ENCODE results near the gene ZNF469. TPM values are rescaled to one million over a fixed set of nuclear protein-coding genes. Genes with fewer than 3 reads are reported as not detected.

The ZNF469 gene
- total RNA-seq, 1 donor from 2014 or later: 60.5 TPM

DNA sequence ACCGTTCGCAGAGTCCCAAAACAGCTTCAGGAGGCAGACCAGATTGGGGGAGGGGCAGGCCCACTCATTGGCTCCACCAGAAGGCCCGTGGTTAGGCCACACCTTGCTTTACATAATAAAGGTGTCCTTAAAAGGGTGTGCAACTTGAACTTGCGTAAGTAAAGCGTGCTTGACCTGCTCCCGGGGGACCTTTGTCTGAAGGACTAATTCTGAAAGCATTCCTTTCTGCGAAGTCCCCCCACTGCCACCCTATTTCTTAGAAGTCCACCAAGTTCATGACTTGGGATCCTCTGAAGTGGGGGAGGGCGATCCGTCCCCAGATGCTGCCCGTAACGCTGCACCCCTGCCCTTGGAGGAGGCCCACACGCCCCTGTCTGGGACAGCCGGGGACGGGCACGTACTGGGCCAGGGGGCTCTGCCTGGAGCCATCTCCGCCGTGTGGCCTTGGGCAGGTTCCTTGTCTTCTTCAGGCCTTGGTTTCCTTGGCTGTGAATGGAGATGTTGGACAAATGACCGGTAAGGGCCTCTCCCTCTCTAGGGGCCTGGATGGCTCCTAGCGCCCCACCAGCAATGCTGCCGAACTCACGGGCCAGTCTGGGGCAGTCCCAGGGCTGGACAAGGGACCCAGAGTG is 823 bp upstream of the ZNF469 start:
- TF ChIP-seq, protein P1, sequence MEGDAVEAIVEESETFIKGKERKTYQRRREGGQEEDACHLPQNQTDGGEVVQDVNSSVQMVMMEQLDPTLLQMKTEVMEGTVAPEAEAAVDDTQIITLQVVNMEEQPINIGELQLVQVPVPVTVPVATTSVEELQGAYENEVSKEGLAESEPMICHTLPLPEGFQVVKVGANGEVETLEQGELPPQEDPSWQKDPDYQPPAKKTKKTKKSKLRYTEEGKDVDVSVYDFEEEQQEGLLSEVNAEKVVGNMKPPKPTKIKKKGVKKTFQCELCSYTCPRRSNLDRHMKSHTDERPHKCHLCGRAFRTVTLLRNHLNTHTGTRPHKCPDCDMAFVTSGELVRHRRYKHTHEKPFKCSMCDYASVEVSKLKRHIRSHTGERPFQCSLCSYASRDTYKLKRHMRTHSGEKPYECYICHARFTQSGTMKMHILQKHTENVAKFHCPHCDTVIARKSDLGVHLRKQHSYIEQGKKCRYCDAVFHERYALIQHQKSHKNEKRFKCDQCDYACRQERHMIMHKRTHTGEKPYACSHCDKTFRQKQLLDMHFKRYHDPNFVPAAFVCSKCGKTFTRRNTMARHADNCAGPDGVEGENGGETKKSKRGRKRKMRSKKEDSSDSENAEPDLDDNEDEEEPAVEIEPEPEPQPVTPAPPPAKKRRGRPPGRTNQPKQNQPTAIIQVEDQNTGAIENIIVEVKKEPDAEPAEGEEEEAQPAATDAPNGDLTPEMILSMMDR (IDR thresholded peaks at IDR 0.05): no peak
- H3K27ac Mint-ChIP-seq (ENCODE audit: unreplicated experiment): no peak overlapping the region
- no peaks in the 10 kb centered on the region for H3K27me3 Mint-ChIP-seq (ENCODE audit: low read depth)
- no peaks in the 10 kb centered on the region for H3K9me3 Mint-ChIP-seq (ENCODE audit: low read depth)
- H3K36me3 Mint-ChIP-seq (ENCODE audit: low read depth): peaks cover 3% of the 10 kb centered on the region
- H3K4me3 Mint-ChIP-seq (ENCODE audit: unreplicated experiment): peak overlapping the region; percentile 80
- H3K4me1 Mint-ChIP-seq (ENCODE audit: low read depth): peaks cover 43% of the 10 kb centered on the region
- peak; percentile 81 for DNase-seq (ENCODE audit: low spot score)

DNA sequence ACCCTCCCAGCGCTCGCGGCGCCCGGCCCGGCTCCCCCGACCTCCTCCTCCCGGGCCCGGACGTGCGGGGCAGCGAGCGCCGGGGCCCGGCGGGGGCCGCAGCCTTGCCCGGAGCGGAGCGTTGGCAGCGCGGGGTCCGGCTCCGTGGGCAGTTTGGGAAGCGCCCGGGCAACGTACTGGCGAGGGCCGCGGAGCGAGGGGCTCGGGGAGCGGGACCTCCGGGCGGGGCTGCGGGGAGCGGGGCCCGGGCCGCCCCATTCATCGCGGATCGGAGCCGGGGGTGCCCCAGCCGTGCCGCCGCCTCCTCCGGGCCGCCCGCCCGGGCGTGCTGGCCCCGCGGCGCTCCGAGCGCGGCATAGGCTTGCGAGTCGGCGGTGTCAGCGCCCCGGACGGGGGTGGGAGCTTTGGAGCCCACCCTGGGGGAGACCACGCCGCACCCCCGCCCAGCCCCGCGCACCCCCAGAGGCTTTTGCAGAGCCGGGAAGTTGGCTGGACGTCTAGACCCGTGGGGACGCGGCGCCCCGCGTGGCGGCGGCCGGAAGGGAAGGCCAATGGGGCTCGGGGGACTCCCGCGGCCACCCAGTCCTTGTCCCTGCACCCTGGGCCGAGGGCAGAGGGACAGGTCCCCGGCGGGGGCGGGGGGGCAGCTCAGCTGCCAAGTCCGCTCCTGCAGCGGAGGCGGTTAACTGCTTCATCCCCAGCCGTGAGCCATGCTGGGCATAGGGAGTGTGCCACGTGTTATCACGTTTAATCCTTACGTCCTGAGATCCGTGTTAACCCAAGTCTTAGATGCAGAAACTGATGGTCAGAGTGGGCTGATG is 852 bp downstream of the ZNF469 start:
- Mint-ChIP-seq H3K4me1 (ENCODE audit: low read depth) (peaks cover 50% of the 10 kb centered on the region), H3K36me3 (ENCODE audit: low read depth) (peaks cover 3% of the 10 kb centered on the region), H3K4me3 (ENCODE audit: unreplicated experiment) (peak overlapping the region; percentile 79), H3K9me3 (ENCODE audit: low read depth) (no peaks in the 10 kb centered on the region), H3K27ac (ENCODE audit: unreplicated experiment) (peak overlapping the region; percentile 90), H3K27me3 (ENCODE audit: low read depth) (no peaks in the 10 kb centered on the region)
- TF ChIP-seq, protein P1 (IDR thresholded peaks at IDR 0.05): peak; percentile 83
- DNase-seq (ENCODE audit: low spot score): peak; percentile 90

DNA sequence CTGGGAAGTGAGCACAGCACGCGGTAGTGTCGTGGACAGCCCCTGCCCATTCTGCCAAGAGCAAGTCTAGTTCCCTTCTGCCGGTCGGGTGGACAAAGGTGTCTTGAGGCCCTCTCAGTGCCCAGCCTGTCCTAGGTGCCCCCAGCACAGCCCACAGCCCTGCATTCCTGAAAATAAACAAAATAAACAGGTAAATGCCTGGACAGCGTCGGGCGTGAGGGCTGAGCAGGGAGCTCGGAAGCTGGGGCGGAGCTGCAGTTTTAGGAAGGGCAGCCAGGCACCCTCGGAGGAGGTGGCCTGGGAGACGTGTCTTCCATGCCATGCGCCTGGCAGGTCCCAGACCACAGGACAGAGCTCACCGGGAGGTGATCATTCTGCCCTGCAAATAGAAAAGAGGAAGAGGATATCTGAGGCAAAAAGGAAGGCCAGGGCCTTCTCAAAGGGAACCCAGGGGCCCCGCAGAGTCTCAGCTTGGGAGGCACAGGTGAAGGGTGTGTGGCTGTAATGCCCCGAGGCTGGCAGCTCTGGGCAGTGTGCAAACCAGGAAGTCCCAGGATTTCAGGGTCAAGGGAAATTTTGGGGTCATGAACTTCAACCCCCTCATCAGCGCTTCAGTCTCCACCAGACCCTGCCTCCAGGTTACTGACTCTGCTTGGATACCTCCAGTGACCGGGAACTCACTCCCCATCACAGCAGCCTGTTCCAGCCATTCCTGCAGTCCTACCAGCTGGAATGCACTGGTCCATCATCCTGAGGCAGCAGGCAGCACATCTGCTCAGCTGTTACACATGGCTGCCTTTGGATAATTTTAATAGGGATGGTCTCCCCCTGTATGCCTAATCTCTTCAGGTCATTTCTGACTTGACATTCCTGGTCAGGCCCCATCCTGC is 1.7 kb downstream of the ZNF469 start:
- H3K36me3 Mint-ChIP-seq (ENCODE audit: low read depth): peaks cover 8% of the 10 kb centered on the region
- peak; percentile 56 for DNase-seq (ENCODE audit: low spot score)
- H3K27me3 Mint-ChIP-seq (ENCODE audit: low read depth): no peaks in the 10 kb centered on the region
- H3K4me3 Mint-ChIP-seq (ENCODE audit: unreplicated experiment): peak overlapping the region; percentile 79
- TF ChIP-seq, protein P1 (IDR thresholded peaks at IDR 0.05): no peak
- H3K4me1 Mint-ChIP-seq (ENCODE audit: low read depth): peaks cover 57% of the 10 kb centered on the region
- peak overlapping the region; percentile 90 for H3K27ac Mint-ChIP-seq (ENCODE audit: unreplicated experiment)
- H3K9me3 Mint-ChIP-seq (ENCODE audit: low read depth): no peaks in the 10 kb centered on the region

DNA sequence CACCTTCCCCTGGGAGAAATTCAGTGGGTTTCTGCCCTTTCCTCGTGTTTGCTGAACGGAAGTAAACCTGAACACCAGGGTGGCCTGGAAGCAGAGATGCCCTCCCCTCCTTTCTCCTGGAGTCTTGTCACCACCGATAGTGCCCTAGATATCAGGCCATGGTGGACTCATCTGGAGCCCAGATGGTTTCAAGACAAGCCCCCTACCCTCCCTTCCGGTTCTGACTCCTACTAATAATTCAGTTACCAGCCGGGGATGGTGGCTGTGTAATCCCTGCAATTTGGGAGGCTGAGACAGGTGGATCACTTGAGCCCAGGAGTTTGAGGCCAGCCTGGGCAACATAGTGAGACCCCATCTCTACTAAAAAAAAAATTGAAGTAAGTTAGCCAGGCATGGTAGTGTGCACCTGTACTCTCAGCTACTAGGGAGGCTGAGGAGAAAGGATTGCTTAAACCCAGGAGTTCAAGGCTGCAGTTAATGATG is 2.4 kb downstream of the ZNF469 start:
- peak overlapping the region; percentile 79 for H3K4me3 Mint-ChIP-seq (ENCODE audit: unreplicated experiment)
- peak overlapping the region; percentile 66 for H3K27ac Mint-ChIP-seq (ENCODE audit: unreplicated experiment)

More for the DNA sequence above, 2.4 kb downstream of the ZNF469 start:
- no peaks in the 10 kb centered on the region for H3K9me3 Mint-ChIP-seq (ENCODE audit: low read depth)
- no peaks in the 10 kb centered on the region for H3K27me3 Mint-ChIP-seq (ENCODE audit: low read depth)
- peak; percentile 55 for DNase-seq (ENCODE audit: low spot score)
- H3K36me3 Mint-ChIP-seq (ENCODE audit: low read depth): peaks cover 8% of the 10 kb centered on the region
- TF ChIP-seq, protein P1 (IDR thresholded peaks at IDR 0.05): no peak
- peaks cover 63% of the 10 kb centered on the region for H3K4me1 Mint-ChIP-seq (ENCODE audit: low read depth)

Measured in chondrocyte (in vitro differentiated cells).